G401 (cell line): ENCODE data around the gene GAK. TPM values are rescaled to one million over a fixed set of nuclear protein-coding genes. Genes with fewer than 3 reads are reported as not detected.

Experiments
- DNase-seq: peaks from one replicate; pipeline ENCODE4 v3.0.0-alpha.2; 2015; ENCODE audit warnings: low spot score
- in situ Hi-C: cut with HindIII; loops from 2 replicates; pipeline ENCODE4 v1.10.0; 2016; ENCODE audit warnings: low sequenced_read_pairs, mixed read lengths
- total RNA-seq: library from RNA; depleted of rRNA; stranded (reverse); fragments of >200 nt; shearing (Covaris generic); gene quantifications from 2 replicates; pipeline ENCODE4 v1.2.3, GENCODE V29; 2014

The GAK gene
- total RNA-seq, 1 experiment from 2014 or later: 91.5 TPM

DNA sequence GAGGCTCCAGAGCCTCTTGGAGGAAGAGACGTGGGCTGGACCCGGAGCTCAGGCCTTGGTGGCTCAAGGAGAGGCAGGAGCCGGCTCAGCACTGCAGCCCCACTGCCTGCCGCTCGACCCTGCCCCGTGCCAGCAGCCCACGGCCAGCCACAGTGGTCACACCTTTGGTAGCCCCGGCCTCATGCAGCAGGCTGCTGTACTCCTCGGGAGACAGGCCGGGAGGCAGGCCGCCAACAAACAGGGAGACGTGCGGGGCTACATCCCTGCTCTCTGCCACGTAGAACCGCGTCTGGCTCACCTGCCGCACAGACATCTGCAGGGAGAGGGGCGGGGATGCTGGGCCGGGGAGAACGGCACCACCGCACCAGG lies 33.6 kb upstream of the GAK start:
- in situ Hi-C loops: no loop called here
- no peak for DNase-seq

- in situ Hi-C loops: no loop called here
- no peak for DNase-seq
These were observed 33.1 kb upstream of the GAK start for GRCh38 chr4:965048-965765.

DNA sequence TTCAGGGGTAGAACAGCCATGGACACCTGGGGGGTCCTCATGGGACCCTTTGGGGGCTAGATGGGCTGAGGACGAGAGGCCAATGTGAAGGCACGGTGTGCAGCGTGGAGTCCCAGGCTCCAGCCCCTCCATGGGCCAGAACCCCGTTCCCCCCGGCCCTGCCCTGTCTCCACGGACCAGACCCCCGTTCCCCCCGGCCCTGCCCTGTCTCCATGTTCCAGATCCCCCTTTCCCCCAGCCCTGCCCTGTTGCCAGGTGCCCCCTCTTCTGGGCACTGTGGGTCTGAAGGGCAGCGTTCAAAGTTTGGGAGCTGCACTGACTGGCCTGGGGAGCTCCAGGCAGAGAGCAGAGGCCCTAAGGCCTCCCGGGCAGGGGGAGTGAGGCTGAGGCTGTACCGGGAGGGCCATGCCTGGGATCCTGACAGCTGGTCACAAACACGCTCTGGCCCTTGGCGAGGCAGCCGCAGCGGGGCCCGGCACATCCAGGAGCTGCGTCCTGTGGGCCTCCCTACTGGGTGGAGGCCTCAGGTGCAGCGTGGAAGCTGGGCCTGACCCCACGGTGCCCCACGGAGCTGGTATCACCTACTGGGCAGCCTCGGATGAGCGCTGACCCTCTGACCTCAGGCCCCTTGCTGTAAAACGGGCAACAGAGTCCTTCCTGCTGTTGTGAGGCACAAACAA lies 32.4 kb upstream of the GAK start:
- DNase-seq: no peak
- in situ Hi-C loops: no loop called here

DNA sequence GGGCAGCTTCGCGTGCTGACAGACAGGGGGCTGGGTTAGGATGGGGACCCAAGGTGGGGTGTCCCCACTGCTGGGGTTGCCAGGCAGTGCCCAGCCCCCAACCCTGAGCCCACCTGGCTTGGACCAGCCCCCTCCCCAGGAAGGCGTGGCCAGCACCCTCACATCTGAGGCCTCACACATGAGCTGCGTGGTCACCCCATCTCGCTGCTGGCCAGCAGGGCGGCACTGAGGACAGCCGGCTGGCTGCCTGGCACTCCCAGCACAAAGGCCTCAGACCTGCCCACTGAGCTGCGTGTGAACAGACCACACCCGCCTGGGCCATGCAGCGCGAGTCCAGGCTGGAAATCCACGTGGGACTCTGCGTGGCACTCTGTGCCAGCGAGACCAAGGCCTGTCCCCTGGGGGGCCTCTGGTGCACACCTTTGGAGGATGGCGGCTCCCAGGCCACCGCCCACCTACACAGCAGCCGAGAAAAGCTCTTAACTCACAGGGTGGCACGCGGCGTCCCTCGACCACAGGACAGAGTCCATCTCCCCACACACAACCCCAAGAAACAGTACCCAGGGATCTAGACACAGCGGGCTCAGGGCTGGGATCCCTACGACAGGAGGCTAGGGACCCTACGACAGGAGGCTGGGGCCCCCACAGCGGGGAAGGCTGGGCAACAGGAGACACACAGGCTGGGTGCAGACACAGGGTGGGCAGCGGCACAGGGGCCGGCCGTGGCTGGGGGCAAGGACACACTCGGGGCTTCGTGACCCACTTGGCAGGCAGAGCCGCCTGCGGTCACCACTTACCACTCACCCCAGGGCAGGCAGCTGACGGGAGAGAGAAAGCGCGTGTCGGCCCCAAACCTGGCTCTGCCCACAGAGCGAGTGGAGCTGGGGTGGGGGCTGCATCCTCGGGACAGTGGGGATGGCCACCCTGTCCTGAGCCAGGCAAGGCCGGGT lies 31.4 kb upstream of the GAK start:
- no peak for DNase-seq
- in situ Hi-C loops: no loop called here

DNA sequence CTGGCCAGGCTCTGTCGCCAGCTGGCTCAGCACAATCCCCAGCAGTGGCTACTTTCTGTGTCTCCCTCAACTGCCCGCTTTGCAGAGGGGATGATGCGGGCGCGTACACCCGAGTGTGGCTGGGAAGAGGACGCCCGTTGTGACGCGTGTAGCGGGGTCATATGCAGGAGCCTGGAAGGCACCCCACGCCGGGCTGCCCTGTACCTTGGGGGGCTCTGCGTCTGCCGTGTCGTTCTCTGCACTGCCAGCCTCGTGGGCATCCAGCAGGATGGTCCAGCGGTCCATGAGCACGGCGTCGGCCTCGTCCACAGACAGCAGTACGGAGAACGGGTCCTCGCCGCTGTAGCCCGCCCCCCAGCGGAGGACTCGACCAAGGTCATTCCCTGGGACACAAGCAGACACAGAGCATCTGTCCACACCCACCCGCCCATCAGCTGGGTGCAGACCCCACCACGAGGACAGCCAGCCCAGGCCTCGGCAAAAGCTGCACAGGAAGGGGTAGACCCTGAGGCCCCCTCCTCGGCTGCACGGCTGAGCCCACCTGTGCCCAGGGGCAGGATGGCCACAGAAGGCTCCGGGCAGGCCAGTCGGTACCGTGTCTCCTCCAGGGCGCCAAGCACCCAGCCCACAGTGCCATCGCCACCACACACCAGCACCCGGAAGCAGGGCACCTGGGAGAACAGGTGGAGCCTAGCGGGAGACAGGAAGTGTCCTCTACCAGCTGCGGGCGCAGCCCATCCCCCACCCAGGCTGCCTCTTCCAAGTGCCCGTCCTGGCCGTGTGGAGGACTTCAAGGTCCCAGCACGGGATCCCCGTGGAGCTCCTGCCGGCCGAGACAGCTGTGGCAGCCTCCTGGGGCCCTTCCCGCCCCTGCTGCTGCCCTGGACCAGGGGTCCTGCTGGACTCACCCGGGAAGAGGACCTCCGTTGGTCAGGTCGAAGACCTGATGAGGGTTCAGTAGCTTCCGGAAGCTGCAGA lies 30.4 kb upstream of the GAK start:
- no peak for DNase-seq
- in situ Hi-C loops: no loop called here

DNA sequence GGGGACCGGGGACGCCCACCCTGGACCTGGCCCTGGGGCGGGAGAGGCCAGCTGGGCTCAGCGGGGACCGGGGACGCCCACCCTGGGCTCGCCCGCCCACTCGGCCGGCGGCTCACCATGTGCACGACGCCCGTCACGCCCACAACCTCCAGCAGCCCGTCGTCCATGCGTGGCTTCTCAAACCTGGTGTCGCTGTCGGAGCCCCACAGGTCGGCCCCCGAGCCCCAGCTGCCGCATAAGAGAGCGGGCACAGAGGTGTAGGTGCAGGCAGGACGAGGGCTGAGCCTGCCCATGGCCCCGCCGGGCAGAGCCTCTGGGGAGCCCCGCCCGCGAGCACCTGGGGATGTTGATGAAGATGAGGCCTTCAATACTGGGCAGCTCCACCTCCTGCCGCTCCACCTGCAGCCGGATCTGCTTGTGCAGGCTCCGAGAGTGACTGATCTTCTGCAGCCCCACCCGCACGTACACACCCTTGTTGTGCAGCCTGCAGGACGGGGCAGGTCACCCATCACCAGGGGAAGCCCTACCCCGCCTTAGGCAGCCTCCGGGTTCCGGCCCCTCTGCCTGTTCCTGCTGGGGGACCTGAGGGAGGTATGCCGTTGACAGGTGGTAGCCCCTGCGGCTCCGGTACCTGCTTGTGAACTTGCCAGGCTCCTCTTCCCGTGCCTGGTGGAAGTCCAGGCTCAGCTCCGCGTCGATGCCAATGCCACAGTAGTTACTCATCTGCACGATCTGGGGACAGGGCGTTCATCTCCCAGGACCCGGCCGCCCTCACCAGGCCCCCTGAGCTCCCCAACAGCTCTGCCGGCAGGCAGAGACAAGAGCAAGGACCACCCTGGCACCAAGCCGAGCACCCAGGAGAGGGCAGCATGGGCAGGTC lies 29.5 kb upstream of the GAK start:
- in situ Hi-C loops: no loop called here

GRCh38 chr4:960636-961350 lies 28.7 kb upstream of the GAK start:
- in situ Hi-C loops: no loop called here
- no peak for DNase-seq

More for the DNA sequence above, 29.5 kb upstream of the GAK start:
- DNase-seq: peak; percentile 82

DNA sequence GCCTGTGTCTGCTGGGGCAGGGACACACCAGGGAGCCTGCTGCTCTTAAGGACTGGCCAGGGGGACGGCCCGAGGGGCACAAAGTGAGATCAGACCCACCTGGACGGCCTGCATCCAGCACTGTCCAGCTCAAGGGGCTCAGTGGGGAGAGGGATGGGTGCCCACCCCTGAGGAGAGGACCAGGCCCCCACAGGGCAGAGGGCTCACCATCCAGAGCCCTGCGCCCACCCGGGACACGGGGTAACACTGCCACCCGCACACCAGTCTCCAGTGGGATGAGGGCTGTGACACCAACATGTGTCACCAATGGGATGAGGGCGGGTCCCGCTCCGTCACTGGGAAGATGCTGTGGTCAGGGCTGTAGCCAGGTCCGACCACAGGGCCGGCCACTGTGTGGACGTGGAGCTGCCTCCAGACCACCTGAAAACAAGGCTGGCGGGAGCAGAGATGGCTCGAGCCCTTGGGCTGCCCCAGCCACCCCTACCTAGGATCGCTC lies 28.1 kb upstream of the GAK start:
- no peak for DNase-seq
- in situ Hi-C loops: no loop called here

- DNase-seq: no peak
- in situ Hi-C loops: no loop called here
These were observed 27.4 kb upstream of the GAK start for GRCh38 chr4:959338-960139.

- no peak for DNase-seq
- in situ Hi-C loops: no loop called here
These were observed 26.7 kb upstream of the GAK start for GRCh38 chr4:958696-959337.

GRCh38 chr4:958314-958665 lies 26.2 kb upstream of the GAK start:
- no peak for DNase-seq
- in situ Hi-C loops: no loop called here

- DNase-seq: peak; percentile 89
- in situ Hi-C loops: no loop called here
These were observed 25.6 kb upstream of the GAK start for GRCh38 chr4:957581-958313.

DNA sequence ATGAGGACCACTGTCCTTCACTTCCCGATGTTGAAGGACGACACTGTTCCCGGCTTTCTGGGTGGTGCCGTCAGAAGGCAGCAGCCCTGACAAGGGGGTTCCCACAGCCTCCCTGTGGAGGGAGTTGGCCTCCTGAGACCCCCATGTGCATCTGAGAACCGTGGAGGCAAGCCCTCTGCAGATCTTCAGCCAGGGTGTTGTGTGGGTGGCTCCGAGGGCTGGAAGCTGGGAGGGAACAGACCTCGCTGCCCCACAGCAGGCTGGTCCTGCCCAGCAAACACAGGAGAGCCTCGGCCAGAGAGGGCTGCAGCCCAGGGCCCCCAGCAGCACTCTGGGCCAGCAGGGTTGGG lies 25.1 kb upstream of the GAK start:
- in situ Hi-C loops: no loop called here
- no peak for DNase-seq

- DNase-seq: no peak
- in situ Hi-C loops: no loop called here
These were observed 24.6 kb upstream of the GAK start for GRCh38 chr4:956531-957230.

GRCh38 chr4:955931-956381 lies 23.8 kb upstream of the GAK start:
- DNase-seq: no peak
- in situ Hi-C loops: no loop called here
